ENCODE results near the gene CRYBB2.
"Not testable (repeated sequence)": the region's sequence is repeated elsewhere in the genome, so short reads cannot be mapped to it uniquely, and the experiment has no call there.

The CRYBB2 gene

GRCh38 chr22:25186140-25186539 lies 33.3 kb upstream of the CRYBB2 start:
- CTCF ChIA-PET: interaction anchor here (1.9 kb wide), 1 partner anchor 16 kb away, joined by 12 read pairs; no protein-coding TSS in a partner anchor
- Mint-ChIP-seq H3K27me3 (no peaks in the 10 kb centered on the region), H3K9me3 (no peaks in the 10 kb centered on the region), H3K36me3 (peaks cover 10% of the 10 kb centered on the region), H3K4me3 (no peak overlapping the region), H3K27ac (no peak overlapping the region), H3K4me1 (no peaks in the 10 kb centered on the region)
- DNase-seq: no peak

GRCh38 chr22:25187469-25187868 lies 32.0 kb upstream of the CRYBB2 start:
- CTCF ChIA-PET: interaction anchor here (1.9 kb wide), 1 partner anchor 14 kb away, joined by 12 read pairs; no protein-coding TSS in a partner anchor
- Mint-ChIP-seq H3K27me3 (no peaks in the 10 kb centered on the region), H3K27ac (no peak overlapping the region), H3K4me1 (no peaks in the 10 kb centered on the region), H3K36me3 (peaks cover 6% of the 10 kb centered on the region), H3K9me3 (no peaks in the 10 kb centered on the region), H3K4me3 (no peak overlapping the region)
- DNase-seq: no peak

- peaks cover 8% of the 10 kb centered on the region for H3K36me3 Mint-ChIP-seq
- no peaks in the 10 kb centered on the region for H3K4me1 Mint-ChIP-seq
- no peak overlapping the region for H3K4me3 Mint-ChIP-seq
- H3K27ac Mint-ChIP-seq: no peak overlapping the region
- CTCF ChIA-PET: no interaction called here
- H3K27me3 Mint-ChIP-seq: no peaks in the 10 kb centered on the region
- no peak for DNase-seq
- H3K9me3 Mint-ChIP-seq: no peaks in the 10 kb centered on the region
Measured at GRCh38 chr22:25192406-25192805, 27.0 kb upstream of the CRYBB2 start.

GRCh38 chr22:25193130-25193529 lies 26.3 kb upstream of the CRYBB2 start:
- DNase-seq: no peak
- no peaks in the 10 kb centered on the region for H3K27me3 Mint-ChIP-seq
- H3K36me3 Mint-ChIP-seq: peaks cover 8% of the 10 kb centered on the region
- CTCF ChIA-PET: no interaction called here
- no peaks in the 10 kb centered on the region for H3K9me3 Mint-ChIP-seq
- no peak overlapping the region for H3K27ac Mint-ChIP-seq
- H3K4me1 Mint-ChIP-seq: no peaks in the 10 kb centered on the region
- H3K4me3 Mint-ChIP-seq: no peak overlapping the region

GRCh38 chr22:25193548-25193947 lies 25.9 kb upstream of the CRYBB2 start:
- Mint-ChIP-seq H3K9me3 (no peaks in the 10 kb centered on the region), H3K27ac (no peak overlapping the region), H3K27me3 (no peaks in the 10 kb centered on the region), H3K4me1 (no peaks in the 10 kb centered on the region), H3K4me3 (no peak overlapping the region), H3K36me3 (peaks cover 8% of the 10 kb centered on the region)
- no peak for DNase-seq
- CTCF ChIA-PET: no interaction called here

GRCh38 chr22:25196326-25196725 lies 23.1 kb upstream of the CRYBB2 start:
- Mint-ChIP-seq H3K9me3 (no peaks in the 10 kb centered on the region), H3K4me3 (no peak overlapping the region)
- CTCF ChIA-PET: no interaction called here

GRCh38 chr22:25197340-25197739 lies 22.1 kb upstream of the CRYBB2 start:
- Mint-ChIP-seq H3K27me3 (no peaks in the 10 kb centered on the region), H3K36me3 (peaks cover 8% of the 10 kb centered on the region), H3K27ac (no peak overlapping the region), H3K9me3 (no peaks in the 10 kb centered on the region), H3K4me3 (no peak overlapping the region), H3K4me1 (no peaks in the 10 kb centered on the region)
- CTCF ChIA-PET: interaction anchor here (0.6 kb wide), 1 partner anchor 344 kb away, joined by 3 read pairs; no protein-coding TSS in a partner anchor
- no peak for DNase-seq

More at GRCh38 chr22:25196326-25196725, 23.1 kb upstream of the CRYBB2 start:
- H3K36me3 Mint-ChIP-seq: peaks cover 8% of the 10 kb centered on the region
- H3K27me3 Mint-ChIP-seq: no peaks in the 10 kb centered on the region
- no peaks in the 10 kb centered on the region for H3K4me1 Mint-ChIP-seq
- no peak for DNase-seq
- no peak overlapping the region for H3K27ac Mint-ChIP-seq

GRCh38 chr22:25199731-25200520 lies 19.5 kb upstream of the CRYBB2 start, which contains the start of gene CRYBB3:
TSS of gene CRYBB3 (plus strand) at chr22:25199858. CDS start at chr22:25201397, 1,539 bp downstream.
- no peak for DNase-seq
- Mint-ChIP-seq H3K27me3 (no peaks in the 10 kb centered on the region), H3K36me3 (no peaks in the 10 kb centered on the region), H3K4me3 (no peak within 1 kb of the TSS), H3K27ac (no peak within 1 kb of the TSS), H3K9me3 (no peaks in the 10 kb centered on the region), H3K4me1 (no peaks in the 10 kb centered on the region)
- CTCF ChIA-PET: interaction anchor here (3.0 kb wide), 1 partner anchor 13 kb away, joined by 12 read pairs; no protein-coding TSS in a partner anchor

GRCh38 chr22:25200967-25201366 lies 18.5 kb upstream of the CRYBB2 start:
- no peak for DNase-seq
- H3K4me3 Mint-ChIP-seq: no peak overlapping the region
- no peak overlapping the region for H3K27ac Mint-ChIP-seq
- no peaks in the 10 kb centered on the region for H3K9me3 Mint-ChIP-seq
- no peaks in the 10 kb centered on the region for H3K4me1 Mint-ChIP-seq
- CTCF ChIA-PET: interaction anchor here (2.0 to 3.0 kb wide), 3 partner anchors 12 to 36 kb away, joined by 8 to 16 read pairs (median 12); no protein-coding TSS in a partner anchor
- no peaks in the 10 kb centered on the region for H3K36me3 Mint-ChIP-seq
- no peaks in the 10 kb centered on the region for H3K27me3 Mint-ChIP-seq

GRCh38 chr22:25201557-25202273 lies 17.7 kb upstream of the CRYBB2 start:
- H3K27ac Mint-ChIP-seq: no peak overlapping the region
- CTCF ChIA-PET: interaction anchor here (0.8 to 3.0 kb wide), 13 partner anchors 11 to 1129 kb away, joined by 3 to 16 read pairs (median 4); no protein-coding TSS in a partner anchor
- no peaks in the 10 kb centered on the region for H3K36me3 Mint-ChIP-seq
- DNase-seq: no peak
- no peak overlapping the region for H3K4me3 Mint-ChIP-seq
- H3K9me3 Mint-ChIP-seq: no peaks in the 10 kb centered on the region
- no peaks in the 10 kb centered on the region for H3K27me3 Mint-ChIP-seq
- H3K4me1 Mint-ChIP-seq: no peaks in the 10 kb centered on the region

- Mint-ChIP-seq H3K27ac (no peak overlapping the region), H3K36me3 (no peaks in the 10 kb centered on the region), H3K4me3 (no peak overlapping the region), H3K4me1 (no peaks in the 10 kb centered on the region), H3K27me3 (no peaks in the 10 kb centered on the region), H3K9me3 (no peaks in the 10 kb centered on the region)
- peak; percentile 70 for DNase-seq
- CTCF ChIA-PET: interaction anchor here (0.6 to 3.0 kb wide), 15 partner anchors 11 to 1128 kb away, joined by 3 to 16 read pairs (median 4); no protein-coding TSS in a partner anchor
Measured at GRCh38 chr22:25202290-25202921, 17.0 kb upstream of the CRYBB2 start.

GRCh38 chr22:25203082-25203481 lies 16.4 kb upstream of the CRYBB2 start:
- CTCF ChIA-PET: interaction anchor here (0.9 to 3.0 kb wide), 9 partner anchors 10 to 131 kb away, joined by 3 to 16 read pairs (median 8); no protein-coding TSS in a partner anchor
- no peak overlapping the region for H3K4me3 Mint-ChIP-seq

GRCh38 chr22:25204547-25204946 lies 14.9 kb upstream of the CRYBB2 start:
- H3K9me3 Mint-ChIP-seq, H3K27me3 Mint-ChIP-seq, DNase-seq, H3K27ac Mint-ChIP-seq, H3K36me3 Mint-ChIP-seq, CTCF ChIA-PET, H3K4me1 Mint-ChIP-seq, H3K4me3 Mint-ChIP-seq: not testable (repeated sequence)

More at GRCh38 chr22:25203082-25203481, 16.4 kb upstream of the CRYBB2 start:
- Mint-ChIP-seq H3K36me3 (no peaks in the 10 kb centered on the region), H3K27ac (no peak overlapping the region), H3K27me3 (no peaks in the 10 kb centered on the region), H3K4me1 (no peaks in the 10 kb centered on the region), H3K9me3 (no peaks in the 10 kb centered on the region)
- no peak for DNase-seq

- H3K9me3 Mint-ChIP-seq: no peaks in the 10 kb centered on the region
- CTCF ChIA-PET: no interaction called here
- no peaks in the 10 kb centered on the region for H3K4me1 Mint-ChIP-seq
- H3K27ac Mint-ChIP-seq: no peak overlapping the region
- no peak for DNase-seq
- no peaks in the 10 kb centered on the region for H3K27me3 Mint-ChIP-seq
- H3K4me3 Mint-ChIP-seq: no peak overlapping the region
- no peaks in the 10 kb centered on the region for H3K36me3 Mint-ChIP-seq
Measured at GRCh38 chr22:25205847-25206246, 13.6 kb upstream of the CRYBB2 start.

All from activated naive CD4-positive, alpha-beta T cell treated with anti-CD3 and anti-CD28 coated beads, Interleukin-2, amount 10 ng/mL, durations not matched to agents 7 days and 5 days (primary cell).